ENCODE data around the gene CTBP1.

DNA sequence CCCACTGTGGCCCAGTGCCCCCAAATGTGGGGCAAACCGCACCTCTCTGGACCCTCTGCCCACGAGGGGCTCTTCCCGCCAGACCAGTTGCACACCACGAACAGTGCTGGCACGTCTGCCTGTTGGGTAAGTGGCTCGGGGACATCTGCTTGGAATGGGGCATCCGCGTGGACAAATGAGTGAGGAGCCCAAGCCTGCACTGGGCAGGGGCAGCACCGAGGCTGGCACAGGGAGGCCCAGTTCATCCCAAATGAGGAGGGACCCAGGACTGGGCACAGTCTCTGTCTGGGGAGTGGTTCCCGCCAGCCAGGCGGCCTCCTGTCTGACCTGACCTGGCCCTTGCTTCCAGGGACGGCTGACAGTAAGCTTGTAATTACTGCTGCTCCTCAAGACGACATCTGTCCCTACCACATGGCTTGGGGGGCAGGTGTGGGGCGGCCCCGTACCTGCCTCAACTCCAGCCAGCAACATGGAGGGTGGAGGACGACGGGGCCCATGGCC lies 79.7 kb downstream of the CTBP1 start:
- TF ChIP-seq POLR2A (IDR thresholded peaks at IDR 0.05) (no peak), POLR2AphosphoS5 (IDR thresholded peaks at IDR 0.05) (no peak), EP300 (IDR thresholded peaks at IDR 0.05) (no peak)
- TF ChIP-seq, protein P1, sequence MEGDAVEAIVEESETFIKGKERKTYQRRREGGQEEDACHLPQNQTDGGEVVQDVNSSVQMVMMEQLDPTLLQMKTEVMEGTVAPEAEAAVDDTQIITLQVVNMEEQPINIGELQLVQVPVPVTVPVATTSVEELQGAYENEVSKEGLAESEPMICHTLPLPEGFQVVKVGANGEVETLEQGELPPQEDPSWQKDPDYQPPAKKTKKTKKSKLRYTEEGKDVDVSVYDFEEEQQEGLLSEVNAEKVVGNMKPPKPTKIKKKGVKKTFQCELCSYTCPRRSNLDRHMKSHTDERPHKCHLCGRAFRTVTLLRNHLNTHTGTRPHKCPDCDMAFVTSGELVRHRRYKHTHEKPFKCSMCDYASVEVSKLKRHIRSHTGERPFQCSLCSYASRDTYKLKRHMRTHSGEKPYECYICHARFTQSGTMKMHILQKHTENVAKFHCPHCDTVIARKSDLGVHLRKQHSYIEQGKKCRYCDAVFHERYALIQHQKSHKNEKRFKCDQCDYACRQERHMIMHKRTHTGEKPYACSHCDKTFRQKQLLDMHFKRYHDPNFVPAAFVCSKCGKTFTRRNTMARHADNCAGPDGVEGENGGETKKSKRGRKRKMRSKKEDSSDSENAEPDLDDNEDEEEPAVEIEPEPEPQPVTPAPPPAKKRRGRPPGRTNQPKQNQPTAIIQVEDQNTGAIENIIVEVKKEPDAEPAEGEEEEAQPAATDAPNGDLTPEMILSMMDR (IDR thresholded peaks at IDR 0.05), result no peak
